Thyroid gland (tissue), 4 donors: ENCODE measurements around the gene GORASP2. TPM values are rescaled to one million over a fixed set of nuclear protein-coding genes. Genes with fewer than 3 reads are reported as not detected.

Source experiments
- DNase-seq, 2 donors: peaks; one replicate each; pipeline ENCODE4 v3.0.0-alpha.2; 2019
- H3K27ac ChIP-seq, 3 donors: fragments of 200-600 bp; sonication (generic); 1 replicate in 2 of 3; 2 replicates in 1 of 3; pipeline ENCODE4 v1.5.1; 2016 to 2019; ENCODE audit warnings: mild to moderate bottlenecking in 1 of 3, moderate library complexity in 1 of 3
- H3K27me3 ChIP-seq: fragments of 200-600 bp; sonication (generic); one replicate; pipeline ENCODE4 v1.5.1; 2019
- H3K36me3 ChIP-seq, 2 donors: fragments of 200-600 bp; sonication (generic); one replicate each; pipeline ENCODE4 v1.5.1; 2016 to 2019
- H3K4me1 ChIP-seq, 2 donors: fragments of 200-600 bp; sonication (generic); one replicate each; pipeline ENCODE4 v1.5.1; 2017 to 2019
- H3K4me3 ChIP-seq, 3 donors: fragments of 200-600 bp; sonication (generic); replicated peaks in 1 of 3; 1 replicate in 2 of 3; 2 replicates in 1 of 3; pipeline ENCODE4 v1.5.1; 2016; ENCODE audit warnings: mild to moderate bottlenecking in 1 of 3
- H3K9me3 ChIP-seq: fragments of 200-600 bp; sonication (generic); one replicate; pipeline ENCODE4 v1.5.1; 2017
- CTCF ChIP-seq, 6 experiments: fragments of 200-600 bp in 3 of 6; fragments of 450-650 bp in 3 of 6; sonication (generic) in 3 of 6; IDR thresholded peaks; one replicate each; pipeline ENCODE4 v1.5.1; 2016 to 2019; ENCODE audit warnings: antibody characterized with exemption in 6 of 6, mild to moderate bottlenecking in 2 of 6, inconsistent platforms in 1 of 6, moderate library complexity in 1 of 6
- POLR2A ChIP-seq, 2 donors: fragments of 450-650 bp; IDR thresholded peaks; one replicate each; pipeline ENCODE4 v1.6.1; 2017; ENCODE audit warnings: antibody characterized with exemption in 2 of 2, mild to moderate bottlenecking in 2 of 2, moderate library complexity in 1 of 2
- WGBS, 2 donors: methylation state at CpG; one replicate each; pipeline ENCODE4 v1.1.5; 2017; 5-methylcytosine and 5-hydroxymethylcytosine counted together
- intact Hi-C: fragments of 100-400 bp; cut with DNase I; formaldehyde crosslinking; loops from one replicate; pipeline ENCODE4 v1.15.1; 2023
- total RNA-seq, 4 donors: library from RNA; depleted of rRNA; stranded (reverse); fragments of >200 nt; gene quantifications; one replicate each; pipeline ENCODE4 v1.2.3, GENCODE V29; 2016

GORASP2 gene
- total RNA-seq, 4 donors from 2014 or later: 79.6 to 114 (median 87.1) TPM

DNA sequence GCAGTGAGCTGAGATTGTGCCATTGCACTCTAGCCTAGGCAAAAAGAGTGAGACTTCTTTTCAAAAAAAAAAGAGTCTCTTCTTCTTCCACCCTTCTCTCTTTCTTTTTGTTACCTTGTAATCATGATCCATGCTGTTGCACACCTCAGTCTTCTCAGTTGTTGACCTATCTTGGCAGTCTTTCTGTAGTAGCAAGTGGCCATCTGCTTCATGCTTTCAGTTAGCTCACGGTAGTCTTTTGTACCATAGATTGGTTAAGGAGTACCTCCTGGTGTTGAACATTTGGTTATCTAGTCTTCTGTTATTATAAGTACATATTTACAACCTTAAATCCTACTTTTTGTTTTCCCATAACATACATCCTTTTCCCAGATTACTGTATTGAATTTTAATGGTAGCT, 3.1 kb downstream of the GORASP2 start:
- peaks cover 15 to 27% of the 10 kb centered on the region in 2 donors for H3K4me1 ChIP-seq
- TF ChIP-seq CTCF (IDR thresholded peaks at IDR 0.05) (no peak), POLR2A (IDR thresholded peaks at IDR 0.05) (no peak)
- 74 to 84% methylated on average over 1 of the region's 1 CpG for WGBS, 2 donors
- DNase-seq: no peak
- H3K9me3 ChIP-seq: no peaks in the 10 kb centered on the region
- H3K27ac ChIP-seq: no peak overlapping the region
- no peak overlapping the region for H3K4me3 ChIP-seq
- H3K36me3 ChIP-seq: no peaks in the 10 kb centered on the region
- intact Hi-C loops: no loop called here
- no peaks in the 10 kb centered on the region for H3K27me3 ChIP-seq

DNA sequence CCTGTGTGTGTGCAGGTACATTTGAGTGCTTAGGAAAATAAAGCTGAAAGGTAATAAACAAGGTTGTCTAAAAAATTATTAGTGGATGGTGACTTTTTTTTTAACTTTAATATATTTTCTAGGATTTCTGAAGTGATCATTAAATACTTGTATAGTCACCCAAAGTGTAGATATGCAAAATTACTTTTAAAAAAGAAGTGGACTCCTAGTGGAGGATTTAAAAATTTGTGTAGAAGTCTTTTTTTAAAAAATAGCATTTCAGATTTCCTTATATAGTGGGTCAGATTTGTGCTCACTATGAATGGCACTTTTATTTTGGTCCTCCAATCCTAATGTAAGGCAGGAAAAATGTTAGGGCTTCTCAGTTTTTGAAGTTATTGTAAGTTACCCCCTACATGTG, 3.9 kb downstream of the GORASP2 start:
- Histone ChIP-seq H3K9me3 (no peaks in the 10 kb centered on the region), H3K27me3 (no peaks in the 10 kb centered on the region), H3K4me1 (peaks cover 15 to 27% of the 10 kb centered on the region in 2 donors), H3K4me3 (no peak overlapping the region), H3K36me3 (no peaks in the 10 kb centered on the region), H3K27ac (no peak overlapping the region)
- TF ChIP-seq POLR2A (IDR thresholded peaks at IDR 0.05): no peak
- TF ChIP-seq CTCF (IDR thresholded peaks at IDR 0.05): no peak
- DNase-seq: no peak
- intact Hi-C loops: no loop called here

DNA sequence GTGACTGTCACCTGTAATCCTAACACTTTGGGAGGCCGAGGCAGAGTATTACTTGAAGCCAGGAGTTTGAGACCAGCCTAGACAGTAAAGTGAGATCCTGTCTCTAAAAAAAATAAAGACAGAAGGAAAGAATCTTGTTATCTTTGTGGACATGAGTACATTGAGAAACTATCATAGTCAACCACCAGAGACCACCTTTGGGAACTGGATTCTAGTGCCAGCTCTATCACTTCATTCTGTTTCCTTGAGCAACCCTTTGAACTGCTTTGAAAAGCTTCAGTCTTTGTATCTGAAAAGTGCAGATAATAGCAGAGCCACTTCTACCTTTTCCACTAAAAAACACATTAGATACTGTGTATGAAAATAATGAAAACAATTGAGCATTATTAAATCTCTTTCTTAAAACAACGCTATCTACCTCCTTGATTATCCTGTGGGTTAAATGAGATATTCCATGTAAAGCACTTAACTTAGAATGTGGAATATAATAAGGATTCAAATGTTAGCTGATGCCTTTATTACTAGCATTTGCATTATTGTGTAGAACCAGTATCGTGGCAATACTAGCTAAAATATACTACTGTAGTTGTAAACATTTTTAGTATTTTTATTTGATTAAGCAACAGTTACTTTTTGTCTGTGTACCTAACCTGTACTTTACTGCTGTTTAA, 8.8 kb downstream of the GORASP2 start:
- WGBS, 2 donors: 61 to 78% methylated on average over 3 of the region's 3 CpGs
- H3K27ac ChIP-seq: no peak overlapping the region

GRCh38 chr2:170940066-170940465, 11.0 kb downstream of the GORASP2 start:
- Histone ChIP-seq H3K27me3 (no peaks in the 10 kb centered on the region), H3K4me1 (peaks cover 0 to 14% of the 10 kb centered on the region in 2 donors), H3K36me3 (no peaks in the 10 kb centered on the region), H3K9me3 (no peaks in the 10 kb centered on the region), H3K4me3 (no peak overlapping the region), H3K27ac (no peak overlapping the region)
- TF ChIP-seq CTCF (IDR thresholded peaks at IDR 0.05): no peak
- TF ChIP-seq POLR2A (IDR thresholded peaks at IDR 0.05): no peak
- intact Hi-C loops: no loop called here
- DNase-seq: no peak

More for the DNA sequence above, 8.8 kb downstream of the GORASP2 start:
- H3K27me3 ChIP-seq: no peaks in the 10 kb centered on the region
- no peak overlapping the region for H3K4me3 ChIP-seq
- peaks cover 0 to 9% of the 10 kb centered on the region in 2 donors for H3K4me1 ChIP-seq
- H3K9me3 ChIP-seq: no peaks in the 10 kb centered on the region
- TF ChIP-seq CTCF (IDR thresholded peaks at IDR 0.05) (no peak), POLR2A (IDR thresholded peaks at IDR 0.05) (no peak)
- no peak for DNase-seq
- intact Hi-C loops: no loop called here
- no peaks in the 10 kb centered on the region for H3K36me3 ChIP-seq

DNA sequence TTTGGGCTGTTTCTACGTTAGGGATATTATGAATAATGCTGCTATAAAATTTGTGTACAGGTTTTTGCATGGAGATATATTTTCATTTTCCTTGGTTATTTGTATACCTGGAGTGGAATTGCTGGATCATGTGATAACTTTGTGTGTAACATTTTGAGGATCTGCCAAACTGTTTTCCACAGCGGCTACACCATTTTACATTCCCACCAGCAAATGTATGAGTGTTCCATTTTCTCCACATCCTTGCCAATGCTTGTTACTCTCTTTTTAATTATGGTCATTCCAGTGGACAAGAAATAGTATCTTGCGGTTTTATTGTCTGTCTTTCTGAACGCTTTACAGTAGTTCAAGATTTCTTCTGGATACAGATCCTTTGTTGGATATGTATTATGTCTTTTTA, 13.6 kb downstream of the GORASP2 start:
- Histone ChIP-seq H3K4me3 (no peak overlapping the region), H3K36me3 (no peaks in the 10 kb centered on the region), H3K27me3 (no peaks in the 10 kb centered on the region), H3K9me3 (no peaks in the 10 kb centered on the region), H3K27ac (no peak overlapping the region), H3K4me1 (peaks cover 0 to 14% of the 10 kb centered on the region in 2 donors)
- DNase-seq: no peak
- TF ChIP-seq POLR2A (IDR thresholded peaks at IDR 0.05): no peak
- TF ChIP-seq CTCF (IDR thresholded peaks at IDR 0.05): no peak
- intact Hi-C loops: no loop called here
- 95 to 99% methylated on average over 4 of the region's 4 CpGs for WGBS, 2 donors
